SK-N-SH treated with all-trans-retinoic acid at 6 μM for 48 hours (cell line): ENCODE measurements around the gene SLC6A16.

Experiments
- ARNTL ChIP-seq: fragments of 450-650 bp; formaldehyde crosslinking; IDR thresholded peaks from 2 replicates; pipeline ENCODE4 v1.5.0; 2020; ENCODE audit warnings: low read depth, mild to moderate bottlenecking, moderate library complexity, borderline replicate concordance
- BACH2 ChIP-seq: fragments of 250-450 bp; sonication (Bioruptor Pico); IDR thresholded peaks from 2 replicates; pipeline ENCODE4 v1.9.0; 2021; ENCODE audit warnings: mild to moderate bottlenecking, borderline replicate concordance
- ISL1 ChIP-seq: fragments of 250-450 bp; sonication (Bioruptor Pico); IDR thresholded peaks from 2 replicates; pipeline ENCODE4 v2.1.2; 2022; ENCODE audit warnings: mild to moderate bottlenecking, moderate library complexity
- OSR1 ChIP-seq: fragments of 250-450 bp; sonication (Bioruptor Pico); IDR thresholded peaks from 2 replicates; pipeline ENCODE4 v1.8.0; 2022; ENCODE audit warnings: moderate library complexity, mild to moderate bottlenecking, inconsistent platforms
- PATZ1 ChIP-seq: fragments of 250-450 bp; sonication (Bioruptor Pico); IDR thresholded peaks from 2 replicates; pipeline ENCODE4 v1.8.0; 2020; ENCODE audit warnings: mild to moderate bottlenecking, moderate library complexity, borderline replicate concordance
- PPARA ChIP-seq: fragments of 250-450 bp; sonication (Bioruptor Pico); IDR thresholded peaks from 2 replicates; pipeline ENCODE4 v1.5.0; 2020; ENCODE audit warnings: mild to moderate bottlenecking, borderline replicate concordance
- RARB ChIP-seq: fragments of 250-450 bp; sonication (Bioruptor Pico); IDR thresholded peaks from 2 replicates; pipeline ENCODE4 v1.8.0; 2021; ENCODE audit warnings: mild to moderate bottlenecking, moderate library complexity
- ZFP3 ChIP-seq: fragments of 250-450 bp; sonication (Bioruptor Pico); IDR thresholded peaks from 2 replicates; pipeline ENCODE4 v1.5.0; 2020; ENCODE audit warnings: mild to moderate bottlenecking, moderate library complexity
- ZFP30 ChIP-seq: fragments of 450-650 bp; formaldehyde crosslinking; IDR thresholded peaks from 2 replicates; pipeline ENCODE4 v1.5.0; 2022; ENCODE audit warnings: mild to moderate bottlenecking, moderate library complexity
- ZNF565 ChIP-seq: fragments of 450-650 bp; formaldehyde crosslinking; conservative IDR thresholded peaks from 2 replicates; pipeline ENCODE4 v1.5.0; 2020; ENCODE audit warnings: low read depth, mild to moderate bottlenecking, moderate library complexity
- ZNF70 ChIP-seq: fragments of 450-650 bp; formaldehyde crosslinking; IDR thresholded peaks from 2 replicates; pipeline ENCODE4 v1.5.0; 2020; ENCODE audit warnings: mild to moderate bottlenecking, moderate library complexity
- ZNF8 ChIP-seq: fragments of 450-650 bp; formaldehyde crosslinking; IDR thresholded peaks from 2 replicates; pipeline ENCODE4 v1.5.0; 2020; ENCODE audit warnings: mild to moderate bottlenecking, moderate library complexity

GRCh38 chr19:49294401-49294800, 30.6 kb downstream of the SLC6A16 start:
- TF ChIP-seq ISL1, result no peak
- no peak for TF ChIP-seq ARNTL
- no peak for TF ChIP-seq OSR1 (CRISPR knock-in tag)
- TF ChIP-seq ZNF565 (CRISPR knock-in tag), result no peak
- no peak for TF ChIP-seq PATZ1 (CRISPR knock-in tag)
- TF ChIP-seq BACH2 (CRISPR knock-in tag), result no peak
- TF ChIP-seq RARB, result no peak
- TF ChIP-seq PPARA (CRISPR knock-in tag), result no peak
- TF ChIP-seq ZFP3 (CRISPR knock-in tag), result no peak
- TF ChIP-seq ZFP30 (CRISPR knock-in tag), result no peak
- no peak for TF ChIP-seq ZNF8 (CRISPR knock-in tag)
- TF ChIP-seq ZNF70 (CRISPR knock-in tag), result no peak
